B cell (primary cell): Measurements from ENCODE around the gene KDM3B. TPM values are rescaled to one million over a fixed set of nuclear protein-coding genes. Genes with fewer than 3 reads are reported as not detected.

Source experiments
- ATAC-seq: fragments of 200-7000 bp; cut with Tn5 transposase; one replicate; pipeline ENCODE4 v1.10.0; 2021; ENCODE audit warnings: low read depth, mild to moderate bottlenecking, moderate number of reproducible peaks, moderate library complexity
- CTCF ChIA-PET: fragments of 350-600 bp; sonication (Branson Sonifier 250); formaldehyde crosslinking; loops from one replicate; lab custom pipeline; 2021; ENCODE audit warnings: antibody characterized with exemption, inconsistent platforms; lab: Charles Lee
- POLR2A ChIA-PET: fragments of 350-600 bp; sonication (Branson Sonifier 250); formaldehyde crosslinking; loops from one replicate; lab custom pipeline; 2021; ENCODE audit warnings: antibody characterized with exemption; lab: Charles Lee
- DNase-seq: peaks from one replicate; pipeline ENCODE4 v3.0.0; 2013
- H2AFZ ChIP-seq: 2 replicates; pipeline ENCODE4 v1.6.1; 2012; ENCODE audit warnings: mild to moderate bottlenecking, low read depth, low read length; ENCODE audit not compliant: insufficient read depth, poor library complexity, severe bottlenecking
- H3K27ac ChIP-seq, 2 donors: 1 replicate in 1 of 2; 2 replicates in 1 of 2; pipeline ENCODE4 v1.5.1; 2012 to 2013; ENCODE audit warnings: low read length in 2 of 2, mild to moderate bottlenecking in 2 of 2, moderate library complexity in 1 of 2
- H3K27me3 ChIP-seq, 4 experiments: fragments of 200-600 bp in 1 of 4; sonication (generic) in 1 of 4; replicated peaks in 1 of 4; 1 replicate in 2 of 4; 2 replicates in 2 of 4; pipeline versions ENCODE4 v1.6.1 to v1.7.0; 2013 to 2016; ENCODE audit warnings: low read length in 3 of 4, mild to moderate bottlenecking in 2 of 4, mixed read lengths in 1 of 4, moderate library complexity in 1 of 4; ENCODE audit not compliant: insufficient read depth in 4 of 4, control insufficient read depth in 3 of 4; ENCODE audit errors: control extremely low read depth in 1 of 4
- H3K36me3 ChIP-seq, 2 experiments: replicated peaks in 1 of 2; 1 replicate in 1 of 2; 2 replicates in 1 of 2; pipeline versions ENCODE4 v1.6.1 to v1.7.1; 2013; ENCODE audit warnings: low read length in 1 of 2; ENCODE audit not compliant: insufficient read depth in 2 of 2, control insufficient read depth in 1 of 2; ENCODE audit errors: control extremely low read depth in 1 of 2, extremely low read depth in 1 of 2
- H3K4me1 ChIP-seq, 2 donors: fragments of 200-600 bp in 1 of 2; sonication (generic) in 1 of 2; 1 replicate in 1 of 2; 2 replicates in 1 of 2; pipeline versions ENCODE4 v1.5.1 to v1.6.1; 2013 to 2017; ENCODE audit warnings: low read length in 2 of 2; ENCODE audit not compliant: control insufficient read depth in 2 of 2, insufficient read depth in 2 of 2
- H3K4me2 ChIP-seq: replicated peaks from 2 replicates; pipeline ENCODE3; 2012; ENCODE audit warnings: mild to moderate bottlenecking, low read depth, low read length; ENCODE audit not compliant: poor library complexity, severe bottlenecking
- H3K4me3 ChIP-seq, 5 experiments: fragments of 200-600 bp in 1 of 5; sonication (generic) in 1 of 5; 1 replicate in 3 of 5; 2 replicates in 2 of 5; pipeline versions ENCODE4 v1.5.1 to v1.7.0; 2011 to 2016; ENCODE audit warnings: low read length in 4 of 5, mild to moderate bottlenecking in 4 of 5, low read depth in 2 of 5, control low read depth in 1 of 5, moderate library complexity in 1 of 5; ENCODE audit not compliant: insufficient read depth in 1 of 5; ENCODE audit errors: control extremely low read depth in 1 of 5, extremely low read depth in 1 of 5
- H3K79me2 ChIP-seq: fragments of 200-600 bp; sonication (generic); one replicate; pipeline ENCODE4 v1.6.0; 2016; ENCODE audit warnings: low read length; ENCODE audit not compliant: control insufficient read depth, insufficient read depth
- H3K9ac ChIP-seq: fragments of 200-600 bp; sonication (generic); 2 replicates; pipeline ENCODE4 v1.6.1; 2017; ENCODE audit warnings: mild to moderate bottlenecking, low read length, moderate library complexity
- H3K9me3 ChIP-seq, 3 donors: one replicate each; pipeline versions ENCODE4 v1.6.1 to v1.7.1; 2013; ENCODE audit warnings: low read length in 2 of 3; ENCODE audit not compliant: control insufficient read depth in 2 of 3, insufficient read depth in 1 of 3; ENCODE audit errors: control extremely low read depth in 1 of 3
- H4K20me1 ChIP-seq: 2 replicates; pipeline ENCODE4 v1.6.0; 2012; ENCODE audit warnings: mild to moderate bottlenecking, low read length; ENCODE audit not compliant: insufficient read depth, control insufficient read depth, poor library complexity, severe bottlenecking
- H3K27ac Mint-ChIP-seq: one replicate; pipeline ENCODE4 v1.8.0; 2021; ENCODE audit warnings: mixed read lengths
- H3K27me3 Mint-ChIP-seq: one replicate; pipeline ENCODE4 v1.8.0; 2021; ENCODE audit warnings: mixed read lengths
- H3K4me1 Mint-ChIP-seq: one replicate; pipeline ENCODE4 v1.8.0; 2021; ENCODE audit warnings: mixed read lengths
- H3K4me3 Mint-ChIP-seq: one replicate; pipeline ENCODE4 v1.8.0; 2021; ENCODE audit warnings: mixed read lengths
- H3K9me3 Mint-ChIP-seq: one replicate; pipeline ENCODE4 v1.8.0; 2022; ENCODE audit warnings: mixed read lengths; ENCODE audit not compliant: insufficient read depth
- EZH2 ChIP-seq: IDR thresholded peaks from 2 replicates; pipeline ENCODE4 v1.6.1; 2012; ENCODE audit warnings: borderline replicate concordance, low read depth, mild to moderate bottlenecking, moderate library complexity, low read length; ENCODE audit not compliant: insufficient read depth, poor library complexity, severe bottlenecking
- WGBS: methylation state at CpG from one replicate; pipeline ENCODE4 v1.1.5; 2013; ENCODE audit warnings: missing lambda C conversion rate; ENCODE audit not compliant: insufficient coverage; 5-methylcytosine and 5-hydroxymethylcytosine counted together
- intact Hi-C: fragments of 100-400 bp; cut with micrococcal nuclease; formaldehyde crosslinking; loops from one replicate; pipeline ENCODE4 v1.10.0; 2022
- polyA plus RNA-seq: library from polyadenylated mRNA; depleted of rRNA; stranded (reverse); fragments of >200 nt; gene quantifications from 2 replicates; pipeline ENCODE4 v1.2.3, GENCODE V29; 2012
- total RNA-seq, 2 donors: library from RNA; stranded (reverse); fragments of 120-200 nt in 1 of 2; gene quantifications; 1 replicate in 1 of 2; 2 replicates in 1 of 2; pipeline versions ENCODE4 v1.2.3 to v1.2.4, GENCODE V29; 2013 to 2022
- TF ChIP-seq, protein P1 (sequence below): fragments of 200-600 bp; IDR thresholded peaks from one replicate; pipeline ENCODE4 v1.8.0; 2022; ENCODE audit warnings: antibody characterized with exemption, mild to moderate bottlenecking

Gene KDM3B
- total and polyA plus RNA-seq, 2 donors (not counting 1 experiment from before 2014, with no cell fraction given), result 41.8 to 99.9 TPM

DNA sequence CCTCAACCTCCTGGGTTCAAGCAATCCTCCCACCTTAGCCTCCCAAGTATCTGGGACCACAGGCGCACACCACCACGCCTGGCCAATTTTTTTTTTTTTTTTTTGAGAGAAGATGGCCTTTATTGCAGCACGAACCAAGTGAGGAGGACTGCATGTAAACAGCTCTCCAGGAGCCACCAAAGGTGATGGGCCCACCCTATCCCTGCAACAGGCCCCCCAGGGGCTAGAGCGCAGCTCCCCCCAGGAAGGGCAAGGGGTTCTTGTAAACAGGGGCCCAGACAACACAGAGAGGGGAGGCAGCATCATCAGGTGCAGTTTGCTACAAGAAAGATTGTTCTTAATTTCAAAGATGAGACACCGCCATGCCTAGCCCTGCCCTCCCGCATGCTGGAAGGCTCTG is 100.2 kb downstream of the KDM3B start:
- Mint-ChIP-seq H3K4me3 (no peak overlapping the region), H3K27me3 (no peaks in the 10 kb centered on the region), H3K9me3 (no peaks in the 10 kb centered on the region), H3K4me1 (peaks cover 6% of the 10 kb centered on the region), H3K27ac (no peak overlapping the region)
- Histone ChIP-seq H3K36me3 (no peaks in the 10 kb centered on the region), H2AFZ (no peak overlapping the region), H3K9ac (no peak overlapping the region), H3K27me3 (no peaks in the 10 kb centered on the region), H3K4me2 (no peak overlapping the region), H3K79me2 (no peaks in the 10 kb centered on the region), H3K4me3 (no peak overlapping the region), H3K9me3 (no peaks in the 10 kb centered on the region), H3K27ac (no peak overlapping the region), H4K20me1 (no peaks in the 10 kb centered on the region), H3K4me1 (peaks cover 3 to 8% of the 10 kb centered on the region in 2 donors)
- WGBS, result 98% methylated on average over 3 of the region's 6 CpGs
- TF ChIP-seq, protein P1, sequence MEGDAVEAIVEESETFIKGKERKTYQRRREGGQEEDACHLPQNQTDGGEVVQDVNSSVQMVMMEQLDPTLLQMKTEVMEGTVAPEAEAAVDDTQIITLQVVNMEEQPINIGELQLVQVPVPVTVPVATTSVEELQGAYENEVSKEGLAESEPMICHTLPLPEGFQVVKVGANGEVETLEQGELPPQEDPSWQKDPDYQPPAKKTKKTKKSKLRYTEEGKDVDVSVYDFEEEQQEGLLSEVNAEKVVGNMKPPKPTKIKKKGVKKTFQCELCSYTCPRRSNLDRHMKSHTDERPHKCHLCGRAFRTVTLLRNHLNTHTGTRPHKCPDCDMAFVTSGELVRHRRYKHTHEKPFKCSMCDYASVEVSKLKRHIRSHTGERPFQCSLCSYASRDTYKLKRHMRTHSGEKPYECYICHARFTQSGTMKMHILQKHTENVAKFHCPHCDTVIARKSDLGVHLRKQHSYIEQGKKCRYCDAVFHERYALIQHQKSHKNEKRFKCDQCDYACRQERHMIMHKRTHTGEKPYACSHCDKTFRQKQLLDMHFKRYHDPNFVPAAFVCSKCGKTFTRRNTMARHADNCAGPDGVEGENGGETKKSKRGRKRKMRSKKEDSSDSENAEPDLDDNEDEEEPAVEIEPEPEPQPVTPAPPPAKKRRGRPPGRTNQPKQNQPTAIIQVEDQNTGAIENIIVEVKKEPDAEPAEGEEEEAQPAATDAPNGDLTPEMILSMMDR, result no peak
- TF ChIP-seq EZH2, result no peak
- POLR2A ChIA-PET, result no interaction called here
- ATAC-seq, result no peak
- intact Hi-C loops, result no loop called here
- no peak for DNase-seq
- CTCF ChIA-PET, result interaction anchor here (1.5 to 13.1 kb wide), 4 partner anchors 10 to 54 kb away, joined by 4 to 281 read pairs (median 7); no protein-coding TSS in a partner anchor

DNA sequence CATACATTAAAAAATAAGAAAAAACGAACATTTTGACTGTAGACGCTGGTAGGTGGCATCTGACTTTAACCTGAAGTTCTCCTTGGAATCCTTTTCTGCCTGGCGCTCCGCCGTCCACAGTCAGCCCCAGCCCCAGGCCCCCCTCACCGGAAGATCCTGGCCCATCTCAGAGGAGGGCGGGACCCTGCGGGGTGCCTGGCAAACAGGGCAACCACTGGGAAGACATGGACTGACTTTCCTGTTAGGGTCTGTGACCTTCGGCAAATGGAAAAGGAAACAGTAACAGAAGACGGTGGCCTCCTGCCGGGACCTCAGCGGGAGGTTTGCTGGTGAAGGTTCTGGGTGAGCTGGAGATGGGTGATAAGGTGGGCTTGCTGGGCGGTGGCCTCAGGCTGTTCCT is 101.1 kb downstream of the KDM3B start:
- H3K27me3 Mint-ChIP-seq, result no peaks in the 10 kb centered on the region
- H3K9me3 Mint-ChIP-seq, result no peaks in the 10 kb centered on the region
- TF ChIP-seq EZH2, result no peak
- TF ChIP-seq, protein P1, result no peak
- ATAC-seq (no peak), DNase-seq (no peak)
- H3K36me3 ChIP-seq, result no peaks in the 10 kb centered on the region
- ChIA-PET POLR2A (no interaction called here), CTCF (interaction anchor here (1.0 to 13.1 kb wide), 5 partner anchors 9 to 103 kb away, joined by 4 to 281 read pairs (median 6); no protein-coding TSS in a partner anchor)
- H3K9ac ChIP-seq, result no peak overlapping the region
- H3K79me2 ChIP-seq, result no peaks in the 10 kb centered on the region
- 95% methylated on average over 12 of the region's 13 CpGs for WGBS
- no peak overlapping the region for H3K4me2 ChIP-seq
- peaks cover 7 to 15% of the 10 kb centered on the region in 2 donors for H3K4me1 ChIP-seq
- H3K27me3 ChIP-seq, result no peaks in the 10 kb centered on the region
- H3K4me1 Mint-ChIP-seq, result peaks cover 12% of the 10 kb centered on the region
- no peak overlapping the region for H3K4me3 ChIP-seq
- H2AFZ ChIP-seq, result no peak overlapping the region
- intact Hi-C loops, result no loop called here
- no peak overlapping the region for H3K27ac Mint-ChIP-seq
- no peaks in the 10 kb centered on the region for H3K9me3 ChIP-seq
- H3K27ac ChIP-seq, result no peak overlapping the region
- H3K4me3 Mint-ChIP-seq, result no peak overlapping the region
- H4K20me1 ChIP-seq, result no peaks in the 10 kb centered on the region
